Measurements from ENCODE around the gene HELLS. TPM values are rescaled to one million over a fixed set of nuclear protein-coding genes. Genes with fewer than 3 reads are reported as not detected.
"Not testable (repeated sequence)": the region's sequence is repeated elsewhere in the genome, so short reads cannot be mapped to it uniquely, and the experiment has no call there.

Gene HELLS
- total RNA-seq, 1 donor: 139 TPM

GRCh38 chr10:94524711-94525110 lies 20.9 kb upstream of the HELLS start:
- H3K4me3 ChIP-seq (ENCODE audit: low read depth, low read length): no peak overlapping the region
- no peak for TF ChIP-seq CTCF (IDR thresholded peaks at IDR 0.05; ENCODE audit: insufficient read depth, low read length)

GRCh38 chr10:94531550-94531949 lies 14.0 kb upstream of the HELLS start:
- H3K4me3 ChIP-seq (ENCODE audit: low read depth, low read length); DNase-seq (ENCODE audit: low read depth): not testable (repeated sequence)

More at GRCh38 chr10:94524711-94525110, 20.9 kb upstream of the HELLS start:
- DNase-seq (ENCODE audit: low read depth): no peak

- no peak overlapping the region for H3K4me3 ChIP-seq (ENCODE audit: low read depth, low read length)
- no peak for TF ChIP-seq CTCF (IDR thresholded peaks at IDR 0.05; ENCODE audit: insufficient read depth, low read length)
- DNase-seq (ENCODE audit: low read depth): no peak
These were observed 12.6 kb upstream of the HELLS start for GRCh38 chr10:94533027-94533426.

GRCh38 chr10:94542282-94542681 lies 3.3 kb upstream of the HELLS start:
- H3K4me3 ChIP-seq (ENCODE audit: low read depth, low read length); DNase-seq (ENCODE audit: low read depth): not testable (repeated sequence)

GRCh38 chr10:94546049-94546900 lies 687 bp downstream of the HELLS start:
- H3K4me3 ChIP-seq (ENCODE audit: low read depth, low read length): peak overlapping the region; percentile 95
- no peak for TF ChIP-seq CTCF (IDR thresholded peaks at IDR 0.05; ENCODE audit: insufficient read depth, low read length)
- DNase-seq (ENCODE audit: low read depth): peak; percentile 27

GRCh38 chr10:94546901-94547185 lies 1.3 kb downstream of the HELLS start:
- TF ChIP-seq CTCF (IDR thresholded peaks at IDR 0.05; ENCODE audit: insufficient read depth, low read length): no peak
- H3K4me3 ChIP-seq (ENCODE audit: low read depth, low read length): peak overlapping the region; percentile 95
- peak; percentile 18 for DNase-seq (ENCODE audit: low read depth)

GRCh38 chr10:94549221-94549620 lies 3.6 kb downstream of the HELLS start:
- no peak for TF ChIP-seq CTCF (IDR thresholded peaks at IDR 0.05; ENCODE audit: insufficient read depth, low read length)
- no peak for DNase-seq (ENCODE audit: low read depth)
- H3K4me3 ChIP-seq (ENCODE audit: low read depth, low read length): no peak overlapping the region

GRCh38 chr10:94567714-94568307 lies 22.2 kb downstream of the HELLS start:
- H3K4me3 ChIP-seq (ENCODE audit: low read depth, low read length); DNase-seq (ENCODE audit: low read depth): not testable (repeated sequence)
